Erythroblast (primary cell): Measurements from ENCODE around the gene AKAP8.

Experiments used
- GATA1 ChIP-seq: IDR thresholded peaks from 2 replicates; pipeline ENCODE4 v1.6.1; 2011; ENCODE audit warnings: low read depth, mild to moderate bottlenecking, control low read depth, low read length, moderate library complexity
- POLR2A ChIP-seq: IDR thresholded peaks from 2 replicates; pipeline ENCODE4 v1.6.1; 2011; ENCODE audit warnings: mild to moderate bottlenecking, low read length

- no peak for TF ChIP-seq POLR2A
- no peak for TF ChIP-seq GATA1
These were observed 21.8 kb upstream of the AKAP8 start for GRCh38 chr19:15401397-15401710.
